Urothelium cell line (cell line): ENCODE data around the gene CARHSP1.
"Not testable (repeated sequence)": the region's sequence is repeated elsewhere in the genome, so short reads cannot be mapped to it uniquely, and the experiment has no call there.

Experiments used
- DNase-seq: peaks from one replicate; pipeline ENCODE4 v3.0.0; 2011; ENCODE audit warnings: low spot score, mixed read lengths
- FAIRE-seq: peaks from 2 replicates; lab custom pipeline; 2011; peaks lifted over from hg19 to GRCh38; lab: Jason Lieb, UNC

The CARHSP1 gene

GRCh38 chr16:8858994-8859912, 9.6 kb downstream of the CARHSP1 start:
- FAIRE-seq: no peak
- DNase-seq: no peak

- FAIRE-seq: no peak
- DNase-seq: no peak
These were observed 12.8 kb downstream of the CARHSP1 start for GRCh38 chr16:8855972-8856371.

- no peak for DNase-seq
- no peak for FAIRE-seq
These were observed 13.6 kb downstream of the CARHSP1 start for GRCh38 chr16:8855051-8855786.

GRCh38 chr16:8854298-8854948, 14.4 kb downstream of the CARHSP1 start:
- no peak for FAIRE-seq
- no peak for DNase-seq

- FAIRE-seq (no peak), DNase-seq (no peak)
These were observed 15.2 kb downstream of the CARHSP1 start for GRCh38 chr16:8853611-8854010.

- FAIRE-seq: no peak
These were observed 15.7 kb downstream of the CARHSP1 start for GRCh38 chr16:8853150-8853549.

GRCh38 chr16:8852534-8852933, 16.3 kb downstream of the CARHSP1 start:
- no peak for DNase-seq
- FAIRE-seq: no peak

More at GRCh38 chr16:8853150-8853549, 15.7 kb downstream of the CARHSP1 start:
- DNase-seq: no peak

GRCh38 chr16:8851761-8852403, 16.9 kb downstream of the CARHSP1 start:
- no peak for FAIRE-seq
- DNase-seq: no peak

GRCh38 chr16:8850279-8850885, 18.4 kb downstream of the CARHSP1 start:
- FAIRE-seq (no peak), DNase-seq (no peak)

- DNase-seq: no peak
- FAIRE-seq: no peak
These were observed 19.3 kb downstream of the CARHSP1 start for GRCh38 chr16:8849411-8850011.

- DNase-seq (peak; percentile 40), FAIRE-seq (no peak)
These were observed 19.8 kb downstream of the CARHSP1 start for GRCh38 chr16:8848939-8849391.

- no peak for FAIRE-seq
- peak; percentile 5 for DNase-seq
These were observed 20.4 kb downstream of the CARHSP1 start for GRCh38 chr16:8848231-8848938.

- no peak for FAIRE-seq
- DNase-seq: peak; percentile 2
These were observed 21.2 kb downstream of the CARHSP1 start for GRCh38 chr16:8847623-8848022.

GRCh38 chr16:8847145-8847544, 21.7 kb downstream of the CARHSP1 start:
- DNase-seq: peak; percentile 1
- no peak for FAIRE-seq

- DNase-seq (peak; percentile 1), FAIRE-seq (no peak)
These were observed 22.3 kb downstream of the CARHSP1 start for GRCh38 chr16:8846401-8846932.

GRCh38 chr16:8845699-8846298, 23.0 kb downstream of the CARHSP1 start:
- FAIRE-seq: no peak
- DNase-seq: peak; percentile 1

- DNase-seq, FAIRE-seq: not testable (repeated sequence)
These were observed 25.5 kb downstream of the CARHSP1 start for GRCh38 chr16:8843296-8843695.

- not testable (repeated sequence) for FAIRE-seq, DNase-seq
These were observed 26.8 kb downstream of the CARHSP1 start for GRCh38 chr16:8842016-8842415.
